NT2/D1 (cell line): Measurements from ENCODE around the gene F3.
A peak's percentile ranks its signal among the peaks of the same experiment; 100 is the strongest.

Source experiments
- DNase-seq: peaks from one replicate; pipeline ENCODE4 v3.0.0-alpha.2; 2011; ENCODE audit warnings: low read depth, low spot score
- H3K27me3 ChIP-seq: 2 replicates; pipeline ENCODE4 v1.6.0; 2011; ENCODE audit warnings: mild to moderate bottlenecking; ENCODE audit not compliant: insufficient read length, insufficient read depth
- H3K36me3 ChIP-seq: 2 replicates; pipeline ENCODE4 v1.6.1; 2011; ENCODE audit warnings: mild to moderate bottlenecking, low read length, mixed read lengths; ENCODE audit not compliant: insufficient read depth, insufficient read length
- H3K4me1 ChIP-seq: 2 replicates; pipeline ENCODE4 v1.5.1; 2011; ENCODE audit not compliant: insufficient read depth, insufficient read length
- H3K4me3 ChIP-seq: 2 replicates; pipeline ENCODE4 v1.5.1; 2011; ENCODE audit warnings: low read depth; ENCODE audit not compliant: insufficient read length
- H3K9ac ChIP-seq: 2 replicates; pipeline ENCODE4 v1.6.0; 2011; ENCODE audit warnings: low read depth; ENCODE audit not compliant: insufficient read length
- H3K9me3 ChIP-seq: 2 replicates; pipeline ENCODE4 v1.5.1; 2011; ENCODE audit warnings: mild to moderate bottlenecking, low read length; ENCODE audit not compliant: insufficient read depth
- SUZ12 ChIP-seq: IDR thresholded peaks from 2 replicates; pipeline ENCODE4 v1.6.1; 2011; ENCODE audit not compliant: insufficient read length, insufficient read depth; ENCODE audit errors: extremely low read depth
- YY1 ChIP-seq: IDR thresholded peaks from 2 replicates; pipeline ENCODE4 v1.6.1; 2011; ENCODE audit not compliant: insufficient read length, insufficient read depth
- ZNF274 ChIP-seq: IDR thresholded peaks from 2 replicates; pipeline ENCODE4 v1.6.1; 2011; ENCODE audit warnings: mild to moderate bottlenecking, low read depth, low read length

The F3 gene

DNA sequence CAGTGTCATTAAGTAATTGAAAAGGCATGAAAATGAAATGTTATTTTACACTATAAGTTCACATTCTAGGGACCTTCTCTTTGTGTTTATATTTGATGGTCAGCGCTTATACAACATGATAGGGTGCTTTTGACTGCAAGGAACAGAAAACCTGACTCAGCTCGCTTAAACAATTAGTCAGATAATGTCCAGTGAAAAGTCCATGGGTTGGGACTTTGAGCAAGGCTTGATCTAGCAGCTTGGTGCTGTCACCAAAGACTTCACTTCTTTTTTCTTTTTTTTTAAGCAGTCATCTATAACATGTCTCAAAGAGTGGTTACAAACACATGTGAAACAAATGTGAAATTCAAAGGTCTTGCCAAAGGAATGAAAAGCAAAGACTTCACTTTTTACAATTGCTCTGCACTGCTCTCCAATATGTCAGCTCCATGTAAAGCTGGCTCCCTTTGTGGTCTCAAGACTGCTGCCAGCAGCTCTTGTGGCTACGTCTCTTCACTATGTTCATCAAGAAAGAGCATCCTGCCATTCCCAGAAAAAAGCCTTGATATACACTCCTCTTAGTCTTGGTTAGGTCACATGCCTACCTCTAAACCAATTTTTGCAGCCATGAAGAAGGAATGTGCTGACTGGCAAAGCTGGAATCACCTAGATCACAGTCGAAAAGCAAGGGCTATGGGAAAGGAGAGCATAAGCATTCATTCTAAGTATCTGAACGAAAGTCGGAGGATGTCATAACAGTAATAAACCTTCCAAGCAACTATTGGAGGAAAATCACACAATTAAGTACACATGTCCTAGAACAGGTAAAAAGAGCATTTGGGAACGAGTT is 15.2 kb downstream of the F3 start:
- H3K27me3 ChIP-seq = no peaks in the 10 kb centered on the region
- H3K36me3 ChIP-seq = peaks cover 32% of the 10 kb centered on the region
- no peaks in the 10 kb centered on the region for H3K9me3 ChIP-seq
- no peak for DNase-seq
- H3K4me3 ChIP-seq = no peak overlapping the region
- TF ChIP-seq SUZ12 (no peak), YY1 (no peak), ZNF274 (no peak)
- H3K9ac ChIP-seq = no peak overlapping the region
- H3K4me1 ChIP-seq = peaks cover 4% of the 10 kb centered on the region

DNA sequence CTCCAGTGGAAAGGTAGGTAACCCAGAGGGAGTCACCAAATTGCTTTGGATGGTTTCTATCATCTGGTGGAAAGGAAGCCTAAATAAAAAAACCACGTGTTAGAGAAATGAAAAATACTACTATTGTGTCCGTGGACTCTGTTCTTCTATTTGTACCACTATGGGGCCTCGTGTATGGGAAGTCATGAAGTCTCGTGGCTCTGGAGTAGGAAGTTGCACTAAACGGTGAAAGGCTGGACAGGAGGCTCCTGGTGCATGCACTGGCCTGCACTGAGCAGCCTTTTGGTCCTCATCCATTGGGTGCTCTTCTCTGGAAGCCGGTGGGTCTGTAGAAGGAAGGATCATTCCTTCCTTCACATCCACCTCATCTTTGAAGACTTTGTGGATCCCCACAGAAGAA is 17.0 kb downstream of the F3 start:
- TF ChIP-seq ZNF274 (no peak), YY1 (no peak), SUZ12 (no peak)
- Histone ChIP-seq H3K9me3 (no peaks in the 10 kb centered on the region), H3K27me3 (no peaks in the 10 kb centered on the region), H3K9ac (no peak overlapping the region), H3K4me1 (peaks cover 4% of the 10 kb centered on the region), H3K4me3 (no peak overlapping the region), H3K36me3 (peaks cover 16% of the 10 kb centered on the region)
- no peak for DNase-seq

DNA sequence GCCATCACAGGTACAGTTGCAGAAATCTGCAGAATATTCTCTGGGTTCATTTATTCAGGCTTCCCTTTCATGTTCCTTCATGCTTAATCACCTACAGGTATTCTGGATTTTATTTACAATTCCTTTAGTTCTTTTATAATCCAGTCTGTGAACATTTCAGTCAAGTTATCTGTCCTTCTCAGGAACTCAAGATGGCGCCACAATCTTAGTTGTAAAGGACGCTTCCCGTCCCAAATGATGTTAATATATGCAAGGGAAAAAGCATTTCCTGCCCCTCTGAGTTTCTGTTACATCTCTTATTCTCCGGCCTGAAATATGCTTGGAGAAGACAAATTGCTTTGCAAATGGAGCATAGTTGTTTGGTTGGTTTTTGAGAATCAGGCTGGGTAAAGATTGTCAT is 19.3 kb downstream of the F3 start:
- H3K4me3 ChIP-seq = no peak overlapping the region
- DNase-seq = peak; percentile 52
- no peaks in the 10 kb centered on the region for H3K27me3 ChIP-seq
- H3K9me3 ChIP-seq = no peaks in the 10 kb centered on the region
- H3K36me3 ChIP-seq = peaks cover 2% of the 10 kb centered on the region
- H3K4me1 ChIP-seq = no peaks in the 10 kb centered on the region
- no peak overlapping the region for H3K9ac ChIP-seq
- no peak for TF ChIP-seq YY1
- no peak for TF ChIP-seq ZNF274
- no peak for TF ChIP-seq SUZ12

DNA sequence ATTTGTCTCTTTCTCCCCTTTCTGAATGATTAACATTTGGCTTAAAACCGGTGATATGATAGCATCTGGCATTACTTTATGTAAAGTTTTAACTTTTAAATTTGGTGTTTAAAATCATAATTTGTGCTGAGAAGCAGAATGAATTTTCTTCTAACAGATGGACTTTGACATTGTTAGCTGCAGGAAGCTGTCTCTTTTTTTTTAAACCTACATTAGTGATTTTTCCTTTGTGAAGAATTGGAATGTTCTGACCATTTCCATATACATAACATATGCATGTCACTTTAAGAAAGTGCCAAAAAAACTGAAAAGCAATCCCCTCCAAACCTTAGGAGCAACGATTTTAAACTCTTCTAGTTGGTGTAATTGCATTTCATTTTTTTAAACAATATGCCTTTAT is 22.2 kb downstream of the F3 start:
- no peak overlapping the region for H3K4me3 ChIP-seq
- no peaks in the 10 kb centered on the region for H3K4me1 ChIP-seq
- no peak for DNase-seq
- no peaks in the 10 kb centered on the region for H3K9me3 ChIP-seq
- H3K36me3 ChIP-seq = peaks cover 8% of the 10 kb centered on the region
- H3K9ac ChIP-seq = no peak overlapping the region
- TF ChIP-seq SUZ12 (no peak), ZNF274 (no peak), YY1 (no peak)
- no peaks in the 10 kb centered on the region for H3K27me3 ChIP-seq

DNA sequence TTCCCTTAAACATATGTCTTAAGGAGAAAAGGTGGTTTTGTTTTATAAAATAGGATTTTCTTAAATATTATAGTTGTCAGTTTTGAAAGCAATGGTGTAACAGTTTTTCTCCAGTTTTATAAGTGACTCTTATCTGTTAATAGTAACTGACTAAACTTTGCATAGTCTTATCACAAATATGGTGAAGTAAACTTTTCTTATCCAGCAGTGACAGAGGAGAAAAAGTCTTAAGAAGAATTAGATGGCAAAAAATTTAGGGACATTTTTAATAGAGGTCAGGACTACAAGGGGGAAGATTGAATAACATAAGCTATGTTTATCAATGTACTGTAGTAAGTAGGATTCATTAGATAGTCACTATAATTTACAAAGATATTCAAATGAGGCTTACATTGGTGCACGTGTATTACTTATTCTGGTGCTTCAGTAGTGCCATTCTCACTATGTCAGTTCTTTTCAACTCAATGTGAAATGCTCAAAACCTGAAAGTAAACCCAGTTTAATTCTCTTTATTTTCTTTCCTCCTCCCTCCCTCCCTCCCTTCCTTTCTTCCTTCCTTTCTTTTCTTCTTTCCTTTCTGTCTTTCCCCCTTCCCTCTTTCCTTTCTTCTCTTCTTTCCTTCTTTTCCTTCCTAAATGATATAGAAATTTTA is 26.1 kb downstream of the F3 start:
- H3K9me3 ChIP-seq = no peaks in the 10 kb centered on the region
- DNase-seq = no peak
- no peak overlapping the region for H3K4me3 ChIP-seq
- H3K27me3 ChIP-seq = no peaks in the 10 kb centered on the region
- H3K36me3 ChIP-seq = peaks cover 8% of the 10 kb centered on the region
- H3K4me1 ChIP-seq = no peaks in the 10 kb centered on the region
- no peak overlapping the region for H3K9ac ChIP-seq
- TF ChIP-seq SUZ12 (no peak), ZNF274 (no peak), YY1 (no peak)

DNA sequence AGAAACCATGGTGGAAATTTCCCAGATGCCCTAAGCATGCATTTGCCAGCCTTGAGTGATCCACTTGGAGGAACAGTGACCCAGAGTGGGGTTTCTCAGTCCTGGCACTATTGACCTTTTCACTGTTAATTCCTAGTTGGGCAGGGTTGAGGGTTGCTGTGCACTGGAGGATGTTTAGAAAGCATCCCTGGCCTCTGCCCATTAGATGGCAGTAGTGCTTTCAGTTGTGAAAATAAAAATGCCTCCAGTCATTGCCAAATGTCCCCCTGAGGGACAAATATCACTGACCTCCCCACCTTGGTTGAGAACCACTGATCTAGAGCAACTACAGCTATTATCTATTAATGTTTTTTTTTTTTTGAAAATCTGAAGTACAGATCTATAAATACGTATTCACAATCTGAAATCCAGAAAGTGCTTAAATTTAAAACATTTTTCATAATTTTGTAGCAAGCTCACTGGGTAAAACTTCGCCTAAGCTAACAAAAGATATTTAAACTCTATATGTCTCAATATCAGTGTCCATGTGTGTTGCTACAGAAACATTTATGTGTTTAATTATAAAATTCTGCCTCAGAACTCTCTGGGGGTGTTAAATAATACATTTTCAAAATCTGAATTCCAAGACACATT is 27.3 kb downstream of the F3 start:
- Histone ChIP-seq H3K4me1 (no peaks in the 10 kb centered on the region), H3K4me3 (no peak overlapping the region), H3K9ac (no peak overlapping the region), H3K27me3 (no peaks in the 10 kb centered on the region), H3K9me3 (no peaks in the 10 kb centered on the region), H3K36me3 (peaks cover 5% of the 10 kb centered on the region)
- peak; percentile 30 for DNase-seq
- no peak for TF ChIP-seq SUZ12
- TF ChIP-seq YY1 = no peak

DNA sequence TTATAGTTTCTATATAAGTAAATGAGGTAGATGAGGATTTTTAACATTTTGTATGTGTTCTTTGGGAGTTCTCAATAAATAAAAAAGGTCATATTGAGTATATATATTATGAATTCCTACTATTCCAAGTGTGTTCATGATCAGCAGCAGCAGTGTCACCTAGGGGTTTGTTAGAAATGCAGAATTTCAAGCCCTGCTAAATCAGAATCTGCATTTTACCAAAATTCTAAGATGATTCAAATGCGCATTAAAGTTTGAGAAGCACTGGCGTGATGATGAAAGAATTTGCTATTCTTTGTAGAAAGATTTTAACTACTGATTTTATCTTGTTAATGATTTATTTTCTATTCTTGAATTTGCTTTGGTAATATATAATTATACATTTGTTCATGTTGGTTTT is 28.7 kb downstream of the F3 start:
- Histone ChIP-seq H3K27me3 (no peaks in the 10 kb centered on the region), H3K4me3 (no peak overlapping the region), H3K9me3 (no peaks in the 10 kb centered on the region), H3K36me3 (peaks cover 5% of the 10 kb centered on the region), H3K4me1 (no peaks in the 10 kb centered on the region), H3K9ac (no peak overlapping the region)
- TF ChIP-seq YY1 = no peak
- TF ChIP-seq ZNF274 = no peak
- TF ChIP-seq SUZ12 = no peak
- no peak for DNase-seq
